Germinal center (tissue), 1 donor: Measurements from ENCODE around the gene BTBD19.
A peak's percentile ranks its signal among the peaks of the same experiment; 100 is the strongest.
"Not testable (repeated sequence)": the region's sequence is repeated elsewhere in the genome, so short reads cannot be mapped to it uniquely, and the experiment has no call there.

Experiments
- DNase-seq: peaks from one replicate; pipeline ENCODE4 v3.0.0; 2012; ENCODE audit warnings: mixed read lengths, low spot score

BTBD19 gene

GRCh38 chr1:44808938-44809917, 905 bp downstream of the BTBD19 start:
- peak; percentile 52 for DNase-seq

GRCh38 chr1:44810101-44810761, 1.9 kb downstream of the BTBD19 start:
- no peak for DNase-seq

- DNase-seq, result not testable (repeated sequence)
Observed at GRCh38 chr1:44810762-44811105, 2.4 kb downstream of the BTBD19 start.

GRCh38 chr1:44811234-44811633, 2.9 kb downstream of the BTBD19 start:
- DNase-seq, result no peak

GRCh38 chr1:44812822-44813543, 4.7 kb downstream of the BTBD19 start:
- DNase-seq, result no peak

GRCh38 chr1:44815926-44816325, 7.6 kb downstream of the BTBD19 start:
- not testable (repeated sequence) for DNase-seq

GRCh38 chr1:44817307-44817706, 9.0 kb downstream of the BTBD19 start:
- DNase-seq, result no peak

- no peak for DNase-seq
Observed at GRCh38 chr1:44817771-44818495, 9.6 kb downstream of the BTBD19 start.

GRCh38 chr1:44819196-44819607, 10.9 kb downstream of the BTBD19 start:
- no peak for DNase-seq

- peak; percentile 92 for DNase-seq
Observed at GRCh38 chr1:44819608-44820327, 11.4 kb downstream of the BTBD19 start.

- DNase-seq, result no peak
Observed at GRCh38 chr1:44820328-44821239, 12.3 kb downstream of the BTBD19 start.

GRCh38 chr1:44821240-44821715, 13.0 kb downstream of the BTBD19 start:
- no peak for DNase-seq

GRCh38 chr1:44822131-44822701, 13.9 kb downstream of the BTBD19 start:
- DNase-seq, result no peak

GRCh38 chr1:44822981-44823451, 14.7 kb downstream of the BTBD19 start:
- DNase-seq, result no peak

- not testable (repeated sequence) for DNase-seq
Observed at GRCh38 chr1:44824392-44824791, 16.1 kb downstream of the BTBD19 start.

- DNase-seq, result no peak
Observed at GRCh38 chr1:44826375-44827196, 18.3 kb downstream of the BTBD19 start.

- DNase-seq, result no peak
Observed at GRCh38 chr1:44827197-44828002, 19.1 kb downstream of the BTBD19 start.
